Upper lobe of left lung (tissue), 4 donors: ENCODE results near the gene ERCC6L2.

Experiments
- CTCF ChIP-seq, 6 experiments: fragments of 450-650 bp in 4 of 6; fragments of 200-600 bp in 2 of 6; sonication (generic) in 2 of 6; IDR thresholded peaks; one replicate each; pipeline ENCODE4 v1.5.1; 2016 to 2019; ENCODE audit warnings: antibody characterized with exemption in 6 of 6
- POLR2A ChIP-seq, 4 donors: fragments of 450-650 bp; IDR thresholded peaks; one replicate each; pipeline ENCODE4 v1.5.1; 2016 to 2017; ENCODE audit warnings: antibody characterized with exemption in 4 of 4, mild to moderate bottlenecking in 2 of 4

DNA sequence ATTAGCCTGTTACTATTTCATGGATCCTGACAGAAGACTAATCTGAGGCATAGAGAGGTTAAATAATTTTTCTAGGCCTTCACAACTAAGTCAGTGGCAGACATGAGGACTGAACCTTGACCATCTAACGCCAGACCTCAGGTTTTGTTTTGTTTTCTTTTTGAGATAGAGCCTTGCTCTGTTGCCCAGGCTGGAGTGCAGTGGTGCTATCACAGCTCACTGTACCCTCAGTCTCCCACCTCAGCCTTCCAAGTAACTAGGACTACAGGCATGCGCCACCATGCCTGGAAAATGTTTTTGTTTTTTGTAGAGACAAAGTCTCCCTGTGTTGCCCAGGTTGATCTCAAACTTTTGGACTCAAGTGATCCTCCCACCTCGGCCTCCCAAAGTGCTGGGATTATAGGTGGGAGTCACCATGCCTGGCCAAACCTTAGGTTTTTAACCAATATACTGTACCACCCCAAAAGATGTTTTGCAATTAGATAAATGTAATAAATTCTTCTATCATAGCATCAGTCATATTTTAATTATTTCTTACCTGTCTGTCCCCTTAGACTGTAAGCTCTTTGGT is 35.4 kb downstream of the ERCC6L2 start:
- TF ChIP-seq POLR2A (IDR thresholded peaks at IDR 0.05) (no peak), CTCF (IDR thresholded peaks at IDR 0.05) (no peak)
